Measurements from ENCODE around the gene UBA3.
A peak's percentile ranks its signal among the peaks of the same experiment; 100 is the strongest.

UBA3 gene

DNA sequence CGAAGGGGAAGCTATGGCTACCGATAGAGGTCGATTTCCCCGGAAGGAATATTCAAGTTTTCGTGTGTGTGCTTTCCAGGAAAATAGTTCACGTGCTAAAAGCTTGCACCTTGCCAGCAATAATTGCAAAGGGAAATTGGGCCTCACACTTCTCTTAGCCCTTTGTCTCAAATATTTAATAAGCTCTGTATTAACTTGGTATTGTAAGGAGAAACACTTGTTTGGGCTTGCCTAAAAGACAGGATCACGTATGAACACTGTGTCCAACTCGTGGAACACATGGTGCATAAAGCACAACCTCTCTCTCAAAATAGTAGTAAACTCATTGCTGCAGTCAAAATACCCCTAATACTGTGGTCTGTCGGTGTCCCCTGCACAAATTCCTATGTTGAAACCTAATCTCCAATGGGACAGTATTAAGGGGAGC is 27.7 kb downstream of the UBA3 start:
- H3K27ac ChIP-seq, result peak overlapping the region; percentile 73
- TF ChIP-seq ZFX (IDR thresholded peaks at IDR 0.05; ENCODE audit: borderline replicate concordance), result no peak
- no peak for TF ChIP-seq CTCF (IDR thresholded peaks at IDR 0.05)

DNA sequence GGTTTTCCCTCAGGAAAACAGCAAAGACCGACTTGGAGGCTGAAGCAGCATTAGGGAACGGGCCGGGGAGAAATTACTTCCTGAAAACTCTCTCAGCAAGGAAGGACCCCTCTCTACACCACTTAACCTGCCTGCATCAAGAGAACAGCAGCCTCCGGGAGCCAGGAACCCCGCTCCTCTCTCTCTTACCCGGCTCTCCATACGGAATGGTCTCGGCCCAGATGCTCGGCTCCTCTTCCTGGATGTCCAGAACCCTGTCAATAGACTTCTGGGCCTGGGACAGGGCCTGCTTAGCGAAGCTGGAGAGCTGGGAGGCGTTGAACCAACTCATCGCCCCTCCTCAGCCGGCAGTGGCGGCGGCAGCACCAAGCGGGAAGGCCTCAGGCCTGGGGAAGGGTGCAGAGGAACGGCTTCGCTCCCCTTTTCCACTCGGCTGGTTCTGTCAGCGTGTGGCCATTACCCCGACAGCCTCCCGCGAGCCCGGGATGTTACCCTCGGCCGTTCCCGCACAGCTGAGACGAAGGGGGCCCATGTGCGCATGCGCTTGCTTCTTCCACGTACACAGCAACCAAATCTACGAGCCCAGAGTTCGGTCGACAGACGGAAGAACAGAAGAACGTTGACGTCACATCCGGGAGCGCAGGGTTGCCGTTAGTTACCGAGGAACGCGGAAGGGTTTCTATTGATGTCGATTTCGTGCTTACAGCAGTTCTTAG is 28.3 kb downstream of the UBA3 start, which contains the start of gene TMF1:
TSS of gene TMF1 (minus strand) at position 578 of the 716 bp plus-strand sequence. CDS start at position 331, 247 bp downstream.
- no peak for TF ChIP-seq CTCF (IDR thresholded peaks at IDR 0.05)
- TF ChIP-seq ZFX (IDR thresholded peaks at IDR 0.05; ENCODE audit: borderline replicate concordance), result no peak
- peak within 1 kb of the TSS; percentile 73 for H3K27ac ChIP-seq

- H3K27ac ChIP-seq, result no peak overlapping the region
- no peak for TF ChIP-seq ZFX (IDR thresholded peaks at IDR 0.05; ENCODE audit: borderline replicate concordance)
- no peak for TF ChIP-seq CTCF (IDR thresholded peaks at IDR 0.05)
Observed at GRCh38 chr3:69048990-69049389, 31.2 kb downstream of the UBA3 start.

- TF ChIP-seq CTCF (IDR thresholded peaks at IDR 0.05), result no peak
- no peak for TF ChIP-seq ZFX (IDR thresholded peaks at IDR 0.05; ENCODE audit: borderline replicate concordance)
- H3K27ac ChIP-seq, result no peak overlapping the region
Observed at GRCh38 chr3:69044608-69045007, 35.6 kb downstream of the UBA3 start.

GRCh38 chr3:69033470-69033869 is 46.7 kb downstream of the UBA3 start:
- TF ChIP-seq CTCF (IDR thresholded peaks at IDR 0.05) (no peak), ZFX (IDR thresholded peaks at IDR 0.05; ENCODE audit: borderline replicate concordance) (no peak)
- no peak overlapping the region for H3K27ac ChIP-seq

GRCh38 chr3:69032737-69033136 is 47.4 kb downstream of the UBA3 start:
- no peak overlapping the region for H3K27ac ChIP-seq
- TF ChIP-seq CTCF (IDR thresholded peaks at IDR 0.05) (no peak), ZFX (IDR thresholded peaks at IDR 0.05; ENCODE audit: borderline replicate concordance) (no peak)

GRCh38 chr3:69032142-69032541 is 48.0 kb downstream of the UBA3 start:
- TF ChIP-seq ZFX (IDR thresholded peaks at IDR 0.05; ENCODE audit: borderline replicate concordance), result no peak
- TF ChIP-seq CTCF (IDR thresholded peaks at IDR 0.05), result no peak
- H3K27ac ChIP-seq, result no peak overlapping the region
